SH-SY5Y (cell line): ENCODE data around the gene PIAS1.

Experiments used
- GATA2 ChIP-seq: IDR thresholded peaks from 2 replicates; pipeline ENCODE4 v1.6.1; 2011; ENCODE audit warnings: mild to moderate bottlenecking, low read depth, low read length
- GATA3 ChIP-seq: IDR thresholded peaks from 2 replicates; pipeline ENCODE4 v1.6.1; 2011; ENCODE audit warnings: low read depth, mild to moderate bottlenecking, low read length, moderate library complexity

GRCh38 chr15:68203486-68203885 is 149.4 kb downstream of the PIAS1 start:
- TF ChIP-seq GATA3 (no peak), GATA2 (no peak)
